HEK293T (cell line): ENCODE measurements around the gene NFIA.
A peak's percentile ranks its signal among the peaks of the same experiment; 100 is the strongest.

Source experiments
- CTCF ChIA-PET: fragments of 350-600 bp; formaldehyde crosslinking; extraction: SDS; loops from one replicate; lab custom pipeline; 2021; ENCODE audit warnings: antibody characterized with exemption, inconsistent platforms; lab: Yijun Ruan, JAX
- POLR2A ChIA-PET: fragments of 350-600 bp; formaldehyde crosslinking; extraction: SDS; loops from one replicate; lab custom pipeline; 2020; ENCODE audit warnings: antibody characterized with exemption, inconsistent platforms; lab: Yijun Ruan, JAX
- DNase-seq: peaks from one replicate; pipeline ENCODE4 v3.0.0; 2012; ENCODE audit warnings: mixed read lengths; ENCODE audit errors: extremely low spot score
- ARNT ChIP-seq: fragments of 450-650 bp; IDR thresholded peaks from 2 replicates; pipeline ENCODE4 v1.6.1; 2017; ENCODE audit warnings: mild to moderate bottlenecking
- BHLHE40 ChIP-seq: fragments of 450-650 bp; IDR thresholded peaks from 2 replicates; pipeline ENCODE4 v1.6.1; 2016; ENCODE audit warnings: mild to moderate bottlenecking, moderate library complexity, borderline replicate concordance
- CTBP1 ChIP-seq: fragments of 450-650 bp; IDR thresholded peaks from 2 replicates; pipeline ENCODE4 v1.6.1; 2016; ENCODE audit warnings: borderline replicate concordance
- ELF4 ChIP-seq: fragments of 450-650 bp; IDR thresholded peaks from 2 replicates; pipeline ENCODE4 v1.6.1; 2017; ENCODE audit warnings: antibody characterized with exemption
- FOXA1 ChIP-seq: fragments of 450-650 bp; IDR thresholded peaks from 2 replicates; pipeline ENCODE4 v1.6.1; 2016; ENCODE audit warnings: mild to moderate bottlenecking
- FOXK2 ChIP-seq: fragments of 450-650 bp; IDR thresholded peaks from 2 replicates; pipeline ENCODE4 v1.6.1; 2016; ENCODE audit warnings: mild to moderate bottlenecking
- HDGF ChIP-seq: fragments of 450-650 bp; IDR thresholded peaks from 2 replicates; pipeline ENCODE4 v1.6.1; 2017; ENCODE audit warnings: antibody characterized with exemption, borderline replicate concordance
- L3MBTL2 ChIP-seq: fragments of 450-650 bp; conservative IDR thresholded peaks from 2 replicates; pipeline ENCODE4 v1.6.1; 2016; ENCODE audit warnings: mild to moderate bottlenecking
- LEF1 ChIP-seq: fragments of 450-650 bp; IDR thresholded peaks from 2 replicates; pipeline ENCODE4 v1.6.1; 2017; ENCODE audit warnings: mild to moderate bottlenecking, borderline replicate concordance
- NFRKB ChIP-seq: fragments of 450-650 bp; IDR thresholded peaks from 2 replicates; pipeline ENCODE4 v1.6.1; 2016; ENCODE audit warnings: mild to moderate bottlenecking, moderate library complexity
- PKNOX1 ChIP-seq: fragments of 450-650 bp; IDR thresholded peaks from 2 replicates; pipeline ENCODE4 v1.6.1; 2016
- SP1 ChIP-seq: fragments of 450-650 bp; IDR thresholded peaks from 2 replicates; pipeline ENCODE4 v1.6.1; 2017
- TARDBP ChIP-seq: fragments of 450-650 bp; IDR thresholded peaks from 2 replicates; pipeline ENCODE4 v1.6.1; 2016
- ZNF384 ChIP-seq: fragments of 450-650 bp; IDR thresholded peaks from 2 replicates; pipeline ENCODE4 v1.6.1; 2016

Gene NFIA

GRCh38 chr1:61078618-61079295, 3.6 kb upstream of the NFIA start:
- ChIA-PET POLR2A (interaction anchor here (1.1 to 3.0 kb wide), 6 partner anchors 9 to 29 kb away, joined by 3 to 13 read pairs (median 4); no protein-coding TSS in a partner anchor), CTCF (interaction anchor here (0.6 to 1.6 kb wide), 7 partner anchors 29 to 1137 kb away, joined by 3 to 9 read pairs (median 3); no protein-coding TSS in a partner anchor)
- TF ChIP-seq FOXA1 = no peak
- no peak for TF ChIP-seq ARNT
- TF ChIP-seq SP1 = no peak
- no peak for DNase-seq

GRCh38 chr1:61079296-61079897, 3.0 kb upstream of the NFIA start:
- CTCF ChIA-PET = interaction anchor here (0.6 to 1.6 kb wide), 4 partner anchors 29 to 1138 kb away, joined by 3 to 7 read pairs (median 3); no protein-coding TSS in a partner anchor
- POLR2A ChIA-PET = interaction anchor here (1.1 kb wide), 1 partner anchor 24 kb away, joined by 3 read pairs; no protein-coding TSS in a partner anchor
- DNase-seq = no peak
- no peak for TF ChIP-seq CTBP1
- TF ChIP-seq BHLHE40 = no peak
- TF ChIP-seq HDGF = no peak
- no peak for TF ChIP-seq FOXA1
- no peak for TF ChIP-seq LEF1
- no peak for TF ChIP-seq L3MBTL2
- no peak for TF ChIP-seq ELF4
- no peak for TF ChIP-seq SP1
- TF ChIP-seq PKNOX1 = no peak
- no peak for TF ChIP-seq ARNT
- no peak for TF ChIP-seq TARDBP

GRCh38 chr1:61079898-61080336, 2.4 kb upstream of the NFIA start:
- TF ChIP-seq ZNF384 (peak; percentile 61), ELF4 (no peak)
- CTCF ChIA-PET = interaction anchor here (0.5 to 1.6 kb wide), 3 partner anchors 30 to 97 kb away, joined by 3 to 7 read pairs (median 3); no protein-coding TSS in a partner anchor
- DNase-seq = peak; percentile 69
- POLR2A ChIA-PET = interaction anchor here (1.1 kb wide), 1 partner anchor 24 kb away, joined by 3 read pairs; no protein-coding TSS in a partner anchor

- ChIA-PET CTCF (interaction anchor here (0.5 to 1.6 kb wide), 3 partner anchors 31 to 97 kb away, joined by 3 to 7 read pairs (median 3); no protein-coding TSS in a partner anchor), POLR2A (interaction anchor here (2.2 kb wide), 1 partner anchor 24 kb away, joined by 12 read pairs; no protein-coding TSS in a partner anchor)
- DNase-seq = no peak
- TF ChIP-seq CTBP1 (0 out of 2 replicates have a peak, but pooled peaks have one; percentile 9), ELF4 (no peak)
Measured at GRCh38 chr1:61080413-61081143, 1.8 kb upstream of the NFIA start.

- no peak for DNase-seq
- POLR2A ChIA-PET = interaction anchor here (0.9 to 2.2 kb wide), 8 partner anchors 12 to 311 kb away, joined by 3 to 12 read pairs (median 4); no protein-coding TSS in a partner anchor
- CTCF ChIA-PET = interaction anchor here (0.7 kb wide), 1 partner anchor 310 kb away, joined by 3 read pairs; no protein-coding TSS in a partner anchor
- no peak for TF ChIP-seq SP1
- TF ChIP-seq CTBP1 = no peak
- TF ChIP-seq TARDBP = no peak
- no peak for TF ChIP-seq NFRKB
- peak; percentile 69; the same call in 1 of the 2 replicates for TF ChIP-seq ZNF384
- TF ChIP-seq L3MBTL2 = no peak
- no peak for TF ChIP-seq ELF4
- TF ChIP-seq FOXK2 = no peak
Measured at GRCh38 chr1:61081144-61081685, 1.1 kb upstream of the NFIA start.

- DNase-seq = peak; percentile 73
- ChIA-PET CTCF (interaction anchor here (0.6 to 0.7 kb wide), 3 partner anchors 13 to 309 kb away, joined by 3 to 6 read pairs (median 3); no protein-coding TSS in a partner anchor), POLR2A (interaction anchor here (0.5 to 2.2 kb wide), 16 partner anchors 12 to 310 kb away, joined by 3 to 12 read pairs (median 3); no protein-coding TSS in a partner anchor)
- TF ChIP-seq BHLHE40 = no peak
- TF ChIP-seq CTBP1 = peak; percentile 60; the same call in 1 of the 2 replicates
- TF ChIP-seq SP1 = no peak
Measured at GRCh38 chr1:61081686-61082310, 563 bp upstream of the NFIA start.
